ENCODE data around the gene SYT7.

- TF ChIP-seq CTCF (IDR thresholded peaks at IDR 0.05) (no peak), EZH2 (IDR thresholded peaks at IDR 0.05; ENCODE audit: borderline replicate concordance, insufficient read depth, low read depth, low read length, poor library complexity, severe bottlenecking) (no peak)
These were observed 69.9 kb downstream of the SYT7 start for GRCh38 chr11:61510974-61511373.
